Cardiac muscle cell (in vitro differentiated cells and primary cell): Measurements from ENCODE around the gene VASH1. TPM values are rescaled to one million over a fixed set of nuclear protein-coding genes. Genes with fewer than 3 reads are reported as not detected.

Source experiments
- DNase-seq, 2 donors: peaks; one replicate each; pipeline versions ENCODE4 v3.0.0 to v3.0.0-alpha.2; 2010 to 2017; ENCODE audit warnings: low read depth in 1 of 2, low spot score in 1 of 2
- H3K27ac ChIP-seq: fragments of 200-600 bp; sonication (generic); 2 replicates; pipeline ENCODE4 v1.5.1; 2016
- H3K27me3 ChIP-seq: fragments of 200-600 bp; sonication (generic); 2 replicates; pipeline ENCODE4 v1.6.0; 2016; ENCODE audit warnings: control low read depth
- H3K36me3 ChIP-seq: fragments of 200-600 bp; sonication (generic); 2 replicates; pipeline ENCODE4 v1.5.1; 2016; ENCODE audit warnings: control low read depth
- H3K4me1 ChIP-seq: fragments of 200-600 bp; sonication (generic); 2 replicates; pipeline ENCODE4 v1.8.1; 2017; ENCODE audit warnings: low read depth, mild to moderate bottlenecking, mixed run types
- H3K4me3 ChIP-seq: fragments of 200-600 bp; sonication (generic); 2 replicates; pipeline ENCODE4 v1.5.1; 2016; ENCODE audit warnings: mild to moderate bottlenecking
- H3K9me3 ChIP-seq: fragments of 200-600 bp; sonication (generic); 2 replicates; pipeline ENCODE4 v1.5.1; 2017; ENCODE audit warnings: low read depth, mild to moderate bottlenecking, control low read depth
- polyA plus RNA-seq: library from polyadenylated mRNA; unstranded; fragments of >200 nt; fragmentation: Nextera tagmentation; extraction: Ambion mirVana; gene quantifications from 2 replicates; pipeline ENCODE4 v1.2.1, GENCODE V29; 2016
- total RNA-seq: library from RNA; depleted of rRNA; stranded (reverse); fragments of >200 nt; gene quantifications from 2 replicates; pipeline ENCODE4 v1.2.3, GENCODE V29; 2016
- TF ChIP-seq, protein P1 (sequence below): IDR thresholded peaks from 2 replicates; pipeline ENCODE4 v1.5.1; 2012; ENCODE audit warnings: low read depth, mild to moderate bottlenecking, low read length

Gene VASH1
- total and polyA plus RNA-seq, 2 experiments from 2014 or later = 22.1 to 41.0 TPM

DNA sequence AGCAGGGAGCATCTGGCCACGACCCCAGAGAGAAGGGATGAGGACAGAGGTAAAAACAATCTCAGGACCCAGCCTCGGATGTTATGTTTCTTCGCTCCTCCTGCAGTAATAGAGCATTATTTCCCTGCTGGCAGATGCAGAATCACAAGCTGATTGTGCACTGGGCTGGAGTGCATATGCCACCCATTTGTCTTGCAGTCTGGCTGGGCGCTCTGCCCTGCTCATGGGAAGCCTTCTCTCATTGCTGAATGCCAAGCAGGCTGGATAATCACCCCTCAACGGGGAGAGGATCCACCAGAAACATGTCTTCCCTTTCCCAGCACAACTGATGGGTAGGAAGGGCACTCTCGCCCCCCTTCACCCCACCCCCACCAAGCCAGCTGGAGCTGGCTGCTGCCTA lies 8.5 kb upstream of the VASH1 start:
- Histone ChIP-seq H3K27me3 (no peaks in the 10 kb centered on the region), H3K4me1 (peaks cover 6% of the 10 kb centered on the region), H3K27ac (no peak overlapping the region), H3K4me3 (no peak overlapping the region), H3K36me3 (no peaks in the 10 kb centered on the region), H3K9me3 (no peaks in the 10 kb centered on the region)
- TF ChIP-seq, protein P1, sequence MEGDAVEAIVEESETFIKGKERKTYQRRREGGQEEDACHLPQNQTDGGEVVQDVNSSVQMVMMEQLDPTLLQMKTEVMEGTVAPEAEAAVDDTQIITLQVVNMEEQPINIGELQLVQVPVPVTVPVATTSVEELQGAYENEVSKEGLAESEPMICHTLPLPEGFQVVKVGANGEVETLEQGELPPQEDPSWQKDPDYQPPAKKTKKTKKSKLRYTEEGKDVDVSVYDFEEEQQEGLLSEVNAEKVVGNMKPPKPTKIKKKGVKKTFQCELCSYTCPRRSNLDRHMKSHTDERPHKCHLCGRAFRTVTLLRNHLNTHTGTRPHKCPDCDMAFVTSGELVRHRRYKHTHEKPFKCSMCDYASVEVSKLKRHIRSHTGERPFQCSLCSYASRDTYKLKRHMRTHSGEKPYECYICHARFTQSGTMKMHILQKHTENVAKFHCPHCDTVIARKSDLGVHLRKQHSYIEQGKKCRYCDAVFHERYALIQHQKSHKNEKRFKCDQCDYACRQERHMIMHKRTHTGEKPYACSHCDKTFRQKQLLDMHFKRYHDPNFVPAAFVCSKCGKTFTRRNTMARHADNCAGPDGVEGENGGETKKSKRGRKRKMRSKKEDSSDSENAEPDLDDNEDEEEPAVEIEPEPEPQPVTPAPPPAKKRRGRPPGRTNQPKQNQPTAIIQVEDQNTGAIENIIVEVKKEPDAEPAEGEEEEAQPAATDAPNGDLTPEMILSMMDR = no peak
- DNase-seq = no peak

GRCh38 chr14:76753541-76754198 lies 7.6 kb upstream of the VASH1 start:
- H3K4me1 ChIP-seq = peaks cover 6% of the 10 kb centered on the region
- no peaks in the 10 kb centered on the region for H3K36me3 ChIP-seq
- no peaks in the 10 kb centered on the region for H3K27me3 ChIP-seq
- H3K4me3 ChIP-seq = no peak overlapping the region
- no peak overlapping the region for H3K27ac ChIP-seq
- DNase-seq = no peak
- TF ChIP-seq, protein P1 = no peak
- no peaks in the 10 kb centered on the region for H3K9me3 ChIP-seq

DNA sequence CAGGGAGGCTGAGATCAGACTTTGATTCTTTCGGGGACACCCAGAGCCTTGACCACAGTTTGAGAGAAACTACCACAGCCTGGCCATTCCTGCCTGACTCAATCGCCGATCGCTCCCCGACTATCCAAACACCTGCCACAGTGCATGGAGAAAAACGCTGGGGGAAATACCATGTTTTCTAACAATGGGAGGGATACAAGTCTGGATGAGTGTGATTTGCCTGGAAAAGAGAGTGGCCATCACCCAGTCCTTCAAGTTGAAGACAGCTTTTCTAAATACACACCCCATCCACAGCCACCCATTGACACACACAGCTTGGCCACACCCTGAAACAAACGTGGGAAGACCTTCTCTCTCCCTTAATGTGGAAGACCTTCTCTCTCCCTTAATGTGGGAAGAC lies 6.7 kb upstream of the VASH1 start:
- Histone ChIP-seq H3K36me3 (no peaks in the 10 kb centered on the region), H3K27ac (no peak overlapping the region), H3K4me3 (no peak overlapping the region), H3K4me1 (peaks cover 6% of the 10 kb centered on the region), H3K27me3 (no peaks in the 10 kb centered on the region), H3K9me3 (no peaks in the 10 kb centered on the region)
- TF ChIP-seq, protein P1 = no peak
- no peak for DNase-seq

DNA sequence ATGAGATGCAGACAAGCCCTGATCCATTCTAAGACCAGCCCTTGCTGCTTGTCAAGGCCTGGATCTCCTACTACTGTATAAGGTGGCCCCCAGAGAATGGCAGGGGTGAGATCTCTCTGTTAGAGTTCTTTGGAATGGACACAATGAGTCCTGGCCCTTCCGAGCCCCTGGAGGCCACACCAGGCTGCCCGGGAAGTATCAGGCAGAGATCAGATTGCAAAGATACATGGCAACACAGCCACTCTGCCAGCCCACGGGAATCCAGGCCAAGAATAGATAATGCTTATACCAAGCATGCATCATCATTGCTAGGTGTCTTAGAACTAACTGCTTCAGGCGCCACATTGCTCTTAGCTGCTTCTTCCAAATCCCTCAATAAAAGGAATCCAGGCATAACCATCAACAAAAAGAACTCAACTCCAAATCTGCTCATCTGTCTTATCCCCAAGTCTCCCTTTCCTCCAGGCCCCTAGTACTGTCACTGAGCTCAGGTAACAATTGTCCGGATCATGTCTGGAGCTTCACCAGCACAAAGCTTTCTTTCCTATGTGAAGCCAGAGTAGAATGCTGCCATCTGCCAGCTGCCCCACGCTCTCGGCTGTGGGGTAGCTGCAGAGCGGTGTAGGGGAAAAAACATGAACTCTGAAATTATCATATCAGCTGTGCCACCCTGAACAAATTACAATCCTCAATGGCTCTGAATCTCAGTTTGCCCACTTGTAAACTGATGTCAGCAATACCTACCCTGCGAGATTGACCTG lies 5.5 kb upstream of the VASH1 start:
- peaks cover 6% of the 10 kb centered on the region for H3K27me3 ChIP-seq
- no peak overlapping the region for H3K27ac ChIP-seq
- H3K9me3 ChIP-seq = no peaks in the 10 kb centered on the region
- H3K4me1 ChIP-seq = peaks cover 6% of the 10 kb centered on the region
- no peaks in the 10 kb centered on the region for H3K36me3 ChIP-seq
- no peak overlapping the region for H3K4me3 ChIP-seq
- DNase-seq = no peak
- TF ChIP-seq, protein P1 = no peak

DNA sequence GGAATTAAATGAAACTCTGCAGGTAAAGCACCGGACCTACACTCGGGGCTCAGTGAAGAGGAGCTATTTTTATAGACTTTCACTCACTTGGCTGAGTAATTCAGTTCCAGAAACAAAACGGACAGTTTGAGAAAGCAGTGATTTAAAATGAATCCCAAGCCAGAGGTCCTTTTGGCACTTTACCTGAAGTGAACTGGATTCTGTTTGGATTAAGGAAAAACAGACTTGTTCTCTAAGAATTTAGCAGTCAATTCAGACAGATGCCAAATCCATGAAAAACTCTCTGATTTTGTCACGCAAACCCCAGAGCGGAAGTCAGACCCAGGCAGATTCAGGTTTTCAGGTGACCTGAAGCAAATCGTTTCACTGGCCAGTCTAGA lies 4.9 kb upstream of the VASH1 start:
- Histone ChIP-seq H3K27ac (no peak overlapping the region), H3K9me3 (no peaks in the 10 kb centered on the region), H3K4me1 (peaks cover 6% of the 10 kb centered on the region), H3K27me3 (peaks cover 6% of the 10 kb centered on the region), H3K4me3 (no peak overlapping the region), H3K36me3 (no peaks in the 10 kb centered on the region)
- TF ChIP-seq, protein P1 = no peak
- no peak for DNase-seq
